ENCODE data around the gene SLC27A4. TPM values are rescaled to one million over a fixed set of nuclear protein-coding genes. Genes with fewer than 3 reads are reported as not detected.

SLC27A4 gene
- total RNA-seq, 1 experiment from 2014 or later: 17.0 TPM

- peak overlapping the region in 1 of 2 experiments; percentile 25; a peak in 2 of 5 replicates for H3K4me3 Mint-ChIP-seq
- peaks cover 15 to 49% (median 37%) of the 10 kb centered on the region in 3 experiments for H3K36me3 Mint-ChIP-seq (ENCODE audit: insufficient read depth in 1 of 3, low read depth in 3 of 3)
- Histone ChIP-seq H2BK12ac (ENCODE audit: insufficient read length, low read depth, low read length) (no peak overlapping the region), H3K23me2 (ENCODE audit: insufficient read length, low read depth, low read length, poor library complexity, severe bottlenecking) (no peaks in the 10 kb centered on the region), H2BK120ac (ENCODE audit: low read depth, low read length, poor library complexity, severe bottlenecking) (no peak overlapping the region), H3K79me1 (ENCODE audit: insufficient read depth, low read depth, low read length, poor library complexity, severe bottlenecking) (no peaks in the 10 kb centered on the region), H3K9me3 (ENCODE audit: control insufficient read depth, low read depth, low read length) (no peaks in the 10 kb centered on the region), H3K14ac (ENCODE audit: insufficient read depth, low read length) (no peak overlapping the region), H2AK5ac (ENCODE audit: insufficient read length, low read length) (no peak overlapping the region), H3K4me2 (ENCODE audit: insufficient read depth, insufficient read length, low read length) (no peak overlapping the region), H3K27me3 (ENCODE audit: insufficient read depth, low read length) (peaks cover 26% of the 10 kb centered on the region), H3K9ac (ENCODE audit: extremely low read depth, insufficient read length, low read length) (no peak overlapping the region), H3K4ac (ENCODE audit: low read depth, low read length) (no peak overlapping the region), H3K56ac (ENCODE audit: insufficient read length, low read depth, low read length) (no peak overlapping the region), H3K4me1 (ENCODE audit: insufficient read depth, low read length) (peaks cover 24% of the 10 kb centered on the region), H3K18ac (ENCODE audit: insufficient read length, low read depth, low read length) (no peak overlapping the region), H4K8ac (replicated peaks; ENCODE audit: insufficient read length, low read depth, low read length) (no peak overlapping the region), H3T11ph (ENCODE audit: low read length) (no peak overlapping the region), H2BK15ac (ENCODE audit: low read depth, low read length) (no peak overlapping the region), H2AFZ (ENCODE audit: low read length) (no peak overlapping the region), H3K27ac (ENCODE audit: insufficient read length, low read depth, low read length) (no peak overlapping the region), H4K20me1 (ENCODE audit: control insufficient read depth, insufficient read depth, insufficient read length) (no peaks in the 10 kb centered on the region), H4K5ac (ENCODE audit: insufficient read length, low read depth, low read length) (no peak overlapping the region), H2BK5ac (ENCODE audit: insufficient read length, low read length) (no peak overlapping the region), H2BK20ac (ENCODE audit: low read depth, low read length, poor library complexity, severe bottlenecking) (no peak overlapping the region), H3K79me2 (ENCODE audit: insufficient read depth, low read length) (no peaks in the 10 kb centered on the region), H3K23ac (ENCODE audit: insufficient read length, low read depth, low read length) (no peak overlapping the region), H4K91ac (ENCODE audit: insufficient read length, low read depth, low read length) (no peak overlapping the region)
- WGBS (ENCODE audit: extremely low coverage, insufficient read length, low lambda C conversion rate): no CpG with 5 or more reads among the region's 7 CpGs
- H3K4me1 Mint-ChIP-seq: peaks cover 47 to 62% of the 10 kb centered on the region in 2 experiments
- H3K27me3 Mint-ChIP-seq (ENCODE audit: low read depth): peaks cover 98% of the 10 kb centered on the region
- H3K27ac Mint-ChIP-seq: peak overlapping the region in 1 of 3 experiments; percentile 44; a peak in 1 of 7 replicates
- TF ChIP-seq CTCF (conservative IDR thresholded peaks at IDR 0.05): no peak
- H3K9me3 Mint-ChIP-seq: no peaks in the 10 kb centered on the region
- no peak for DNase-seq
These were observed 44.6 kb downstream of the SLC27A4 start for GRCh38 chr9:128384801-128385495.

All from H9 (cell line).